HG03558 (cell line): Measurements from ENCODE around the gene ADH5.
A peak's percentile ranks its signal among the peaks of the same experiment; 100 is the strongest.
"Not testable (repeated sequence)": the region's sequence is repeated elsewhere in the genome, so short reads cannot be mapped to it uniquely, and the experiment has no call there.

Experiments used
- ATAC-seq: cut with Tn5 transposase; IDR thresholded peaks from one replicate; pipeline ENCODE4 v1.9.1; 2021; ENCODE audit warnings: moderate number of reproducible peaks; ENCODE audit not compliant: unreplicated experiment; ENCODE audit errors: extremely low read depth

Gene ADH5

GRCh38 chr4:99088023-99088449, 552 bp downstream of the ADH5 start:
- ATAC-seq = no peak

- no peak for ATAC-seq
Observed at GRCh38 chr4:99084595-99084994, 4.0 kb downstream of the ADH5 start.

- ATAC-seq = no peak
Observed at GRCh38 chr4:99082192-99082591, 6.4 kb downstream of the ADH5 start.

GRCh38 chr4:99080869-99081268, 7.7 kb downstream of the ADH5 start:
- ATAC-seq = not testable (repeated sequence)

- no peak for ATAC-seq
Observed at GRCh38 chr4:99079625-99080295, 8.8 kb downstream of the ADH5 start.

- no peak for ATAC-seq
Observed at GRCh38 chr4:99078931-99079624, 9.5 kb downstream of the ADH5 start.

GRCh38 chr4:99078336-99078735, 10.3 kb downstream of the ADH5 start:
- no peak for ATAC-seq

- no peak for ATAC-seq
Observed at GRCh38 chr4:99077177-99077576, 11.4 kb downstream of the ADH5 start.

- ATAC-seq = no peak
Observed at GRCh38 chr4:99076292-99076976, 12.2 kb downstream of the ADH5 start.

- ATAC-seq = no peak
Observed at GRCh38 chr4:99074816-99075215, 13.8 kb downstream of the ADH5 start.

GRCh38 chr4:99071159-99071558, 17.4 kb downstream of the ADH5 start:
- no peak for ATAC-seq

GRCh38 chr4:99067617-99068016, 21.0 kb downstream of the ADH5 start:
- no peak for ATAC-seq

- ATAC-seq = not testable (repeated sequence)
Observed at GRCh38 chr4:99065521-99065920, 23.1 kb downstream of the ADH5 start.

GRCh38 chr4:99062120-99062519, 26.5 kb downstream of the ADH5 start:
- ATAC-seq = no peak

- no peak for ATAC-seq
Observed at GRCh38 chr4:99061048-99061700, 27.4 kb downstream of the ADH5 start.

GRCh38 chr4:99059550-99059949, 29.0 kb downstream of the ADH5 start:
- no peak for ATAC-seq

GRCh38 chr4:99058228-99058627, 30.4 kb downstream of the ADH5 start:
- ATAC-seq = no peak

GRCh38 chr4:99054428-99054994, 34.1 kb downstream of the ADH5 start:
- ATAC-seq = peak; percentile 44

- ATAC-seq = no peak
Observed at GRCh38 chr4:99052902-99053301, 35.7 kb downstream of the ADH5 start.

- ATAC-seq = no peak
Observed at GRCh38 chr4:99047710-99048109, 40.9 kb downstream of the ADH5 start.

GRCh38 chr4:99043346-99043745, 45.2 kb downstream of the ADH5 start:
- ATAC-seq = no peak
